Activated B cell treated with CpG ODN at 0.5 μM for 24 hours (primary cell): Measurements from ENCODE around the gene NABP2. TPM values are rescaled to one million over a fixed set of nuclear protein-coding genes. Genes with fewer than 3 reads are reported as not detected.
"Not testable (repeated sequence)": the region's sequence is repeated elsewhere in the genome, so short reads cannot be mapped to it uniquely, and the experiment has no call there.

ENCODE experiments used
- ATAC-seq: fragments of 200-7000 bp; cut with Tn5 transposase; one replicate; pipeline ENCODE4 v1.10.0; 2021; ENCODE audit warnings: low read depth, mild to moderate bottlenecking, moderate library complexity
- CTCF ChIA-PET: fragments of 350-600 bp; sonication (Branson Sonifier 250); formaldehyde crosslinking; loops from one replicate; lab custom pipeline; 2021; ENCODE audit warnings: antibody characterized with exemption; lab: Charles Lee
- POLR2A ChIA-PET: fragments of 350-600 bp; sonication (Branson Sonifier 250); formaldehyde crosslinking; loops from one replicate; lab custom pipeline; 2021; ENCODE audit warnings: antibody characterized with exemption; lab: Charles Lee
- DNase-seq: peaks from one replicate; pipeline ENCODE4 v3.0.0; 2022
- H3K27ac Mint-ChIP-seq: one replicate; pipeline ENCODE4 v1.8.0; 2020; ENCODE audit warnings: mixed read lengths
- H3K27me3 Mint-ChIP-seq: one replicate; pipeline ENCODE4 v1.8.0; 2021; ENCODE audit warnings: mixed read lengths
- H3K36me3 Mint-ChIP-seq: one replicate; pipeline ENCODE4 v1.8.0; 2021; ENCODE audit warnings: low read depth, mixed read lengths
- H3K4me1 Mint-ChIP-seq: one replicate; pipeline ENCODE4 v1.8.0; 2021; ENCODE audit warnings: mixed read lengths
- H3K4me3 Mint-ChIP-seq: one replicate; pipeline ENCODE4 v1.8.0; 2020; ENCODE audit warnings: mild to moderate bottlenecking, mixed read lengths
- H3K9me3 Mint-ChIP-seq: one replicate; pipeline ENCODE4 v1.8.0; 2020; ENCODE audit warnings: mixed read lengths
- intact Hi-C: fragments of 100-400 bp; cut with micrococcal nuclease; formaldehyde crosslinking; loops from one replicate; pipeline ENCODE4 v1.15.1; 2024
- total RNA-seq: library from RNA; stranded (reverse); gene quantifications from 2 replicates; pipeline ENCODE4 v1.2.3, GENCODE V29; 2022
- TF ChIP-seq, protein P1 (sequence below): fragments of 200-600 bp; IDR thresholded peaks from one replicate; pipeline ENCODE4 v1.8.0; 2022; ENCODE audit warnings: antibody characterized with exemption, mild to moderate bottlenecking

The NABP2 gene
- total RNA-seq, 1 donor from 2014 or later, result 27.7 TPM

DNA sequence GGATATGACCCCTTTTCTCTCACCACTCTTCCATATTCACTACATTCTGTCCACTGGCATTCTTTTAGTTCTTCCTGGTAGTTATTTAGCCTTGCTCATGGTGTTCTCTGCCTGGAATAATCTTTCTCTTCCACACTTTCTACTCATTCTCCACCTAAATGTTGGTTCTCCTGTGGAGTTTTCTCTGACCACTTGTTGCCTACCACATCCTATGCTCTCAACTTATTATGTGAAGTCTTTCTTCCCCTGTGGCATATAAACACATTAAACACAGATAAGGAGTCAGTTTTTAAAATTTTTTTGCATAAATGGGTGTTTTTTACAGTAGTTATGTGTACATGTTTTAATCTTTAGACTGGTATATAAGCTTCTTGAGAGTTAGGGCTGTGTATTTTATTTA lies 31.6 kb upstream of the NABP2 start:
- Mint-ChIP-seq H3K27me3 (no peaks in the 10 kb centered on the region), H3K27ac (peak overlapping the region; percentile 43), H3K4me1 (peaks cover 33% of the 10 kb centered on the region), H3K9me3 (no peaks in the 10 kb centered on the region), H3K4me3 (no peak overlapping the region), H3K36me3 (peaks cover 11% of the 10 kb centered on the region)
- intact Hi-C loops, result no loop called here
- ChIA-PET POLR2A (interaction anchor here (0.6 to 5.7 kb wide), 4 partner anchors 29 to 137 kb away, joined by 4 to 83 read pairs (median 8); partner anchors contain the start of genes ANKRD52 and RNF41), CTCF (interaction anchor here (1.1 to 6.4 kb wide), 11 partner anchors 14 to 311 kb away, joined by 3 to 40 read pairs (median 7); partner anchors contain the start of genes ANKRD52, COQ10A and RNF41)
- TF ChIP-seq, protein P1, sequence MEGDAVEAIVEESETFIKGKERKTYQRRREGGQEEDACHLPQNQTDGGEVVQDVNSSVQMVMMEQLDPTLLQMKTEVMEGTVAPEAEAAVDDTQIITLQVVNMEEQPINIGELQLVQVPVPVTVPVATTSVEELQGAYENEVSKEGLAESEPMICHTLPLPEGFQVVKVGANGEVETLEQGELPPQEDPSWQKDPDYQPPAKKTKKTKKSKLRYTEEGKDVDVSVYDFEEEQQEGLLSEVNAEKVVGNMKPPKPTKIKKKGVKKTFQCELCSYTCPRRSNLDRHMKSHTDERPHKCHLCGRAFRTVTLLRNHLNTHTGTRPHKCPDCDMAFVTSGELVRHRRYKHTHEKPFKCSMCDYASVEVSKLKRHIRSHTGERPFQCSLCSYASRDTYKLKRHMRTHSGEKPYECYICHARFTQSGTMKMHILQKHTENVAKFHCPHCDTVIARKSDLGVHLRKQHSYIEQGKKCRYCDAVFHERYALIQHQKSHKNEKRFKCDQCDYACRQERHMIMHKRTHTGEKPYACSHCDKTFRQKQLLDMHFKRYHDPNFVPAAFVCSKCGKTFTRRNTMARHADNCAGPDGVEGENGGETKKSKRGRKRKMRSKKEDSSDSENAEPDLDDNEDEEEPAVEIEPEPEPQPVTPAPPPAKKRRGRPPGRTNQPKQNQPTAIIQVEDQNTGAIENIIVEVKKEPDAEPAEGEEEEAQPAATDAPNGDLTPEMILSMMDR, result no peak
- DNase-seq, result no peak
- ATAC-seq, result no peak

DNA sequence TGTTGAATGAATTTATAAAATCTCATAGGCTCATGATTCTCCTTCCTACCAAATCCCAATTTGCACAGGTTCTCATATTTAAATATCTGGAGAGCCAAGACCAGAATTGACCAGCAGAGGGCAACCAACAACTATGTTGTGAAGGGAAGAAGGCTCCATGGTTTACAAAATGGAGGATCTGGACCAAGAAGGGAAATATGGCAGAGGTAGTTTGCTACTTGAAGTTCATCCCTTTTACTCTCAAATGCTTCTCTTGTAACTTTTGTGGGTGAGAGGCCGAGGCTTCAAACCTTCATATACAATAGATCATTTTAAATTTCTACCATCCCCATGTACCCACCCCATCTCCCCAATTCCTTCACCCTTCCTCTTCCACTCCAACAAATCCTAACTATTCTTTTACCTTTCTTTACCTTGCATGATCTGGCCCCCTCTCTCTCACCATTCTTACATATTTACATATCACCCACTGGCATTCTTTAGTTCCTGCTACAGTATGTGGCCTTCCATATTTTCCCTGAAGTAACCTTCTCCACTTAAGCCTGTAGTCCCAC lies 31.0 kb upstream of the NABP2 start:
- DNase-seq (no peak), ATAC-seq (no peak)
- ChIA-PET POLR2A (interaction anchor here (0.7 kb wide), 1 partner anchor 63 kb away, joined by 4 read pairs; no protein-coding TSS in a partner anchor), CTCF (interaction anchor here (1.1 to 6.4 kb wide), 10 partner anchors 14 to 311 kb away, joined by 3 to 40 read pairs (median 6); partner anchors contain the start of genes ANKRD52, COQ10A and RNF41)
- Mint-ChIP-seq H3K27ac (peak overlapping the region; percentile 43), H3K4me1 (peaks cover 28% of the 10 kb centered on the region), H3K9me3 (no peaks in the 10 kb centered on the region), H3K36me3 (peaks cover 11% of the 10 kb centered on the region), H3K4me3 (no peak overlapping the region), H3K27me3 (no peaks in the 10 kb centered on the region)
- TF ChIP-seq, protein P1, result peak; percentile 68
- intact Hi-C loops, result loop anchor here (1.0 kb wide), 8 partner anchors 12 to 380 kb away; partner anchors contain the start of genes ANKRD52, NABP2 and SPRYD4

DNA sequence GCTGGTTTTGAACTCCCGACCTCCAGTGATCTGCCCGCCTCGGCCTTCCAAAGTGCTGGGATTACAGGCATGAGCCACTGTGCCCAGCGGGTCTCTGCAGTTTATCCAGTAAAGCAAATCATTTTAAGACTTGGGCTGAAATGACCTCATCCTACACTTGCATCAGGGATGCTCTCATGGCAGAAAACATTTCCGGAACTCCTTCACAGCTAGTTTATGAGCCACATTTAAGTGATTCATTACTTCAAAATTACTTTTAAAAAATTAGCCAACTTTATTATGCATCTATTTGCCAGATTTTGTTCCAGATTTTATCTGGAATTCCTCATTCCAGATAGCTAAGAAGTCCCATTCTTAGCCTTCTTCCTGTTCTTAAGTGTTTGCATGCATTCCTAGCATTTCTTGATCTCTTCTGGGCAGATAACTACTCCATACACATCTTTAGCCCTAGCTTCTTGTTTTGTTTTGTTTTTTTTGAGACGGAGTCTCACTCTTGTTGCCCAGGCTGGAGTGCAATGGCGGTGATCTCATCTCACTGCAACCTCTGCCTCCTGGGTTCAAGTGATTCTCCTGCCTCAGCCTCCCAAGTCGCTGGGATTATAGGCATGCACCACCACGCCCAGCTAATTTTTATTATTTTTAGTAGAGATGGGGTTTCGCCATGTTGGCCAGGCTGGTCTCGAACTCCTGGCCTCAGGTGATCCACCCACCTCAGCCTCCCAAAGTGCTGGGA lies 27.2 kb upstream of the NABP2 start:
- H3K36me3 Mint-ChIP-seq, H3K27ac Mint-ChIP-seq, H3K4me3 Mint-ChIP-seq, H3K27me3 Mint-ChIP-seq, H3K4me1 Mint-ChIP-seq, H3K9me3 Mint-ChIP-seq, ATAC-seq, intact Hi-C loops, DNase-seq: not testable (repeated sequence)
- POLR2A ChIA-PET, result interaction anchor here (0.6 to 1.5 kb wide), 3 partner anchors 24 to 172 kb away, joined by 4 to 6 read pairs (median 5); partner anchors contain the start of gene RNF41
- CTCF ChIA-PET, result interaction anchor here (1.3 kb wide), 1 partner anchor 7 kb away, joined by 4 read pairs; the partner anchor contains the start of gene SMARCC2

DNA sequence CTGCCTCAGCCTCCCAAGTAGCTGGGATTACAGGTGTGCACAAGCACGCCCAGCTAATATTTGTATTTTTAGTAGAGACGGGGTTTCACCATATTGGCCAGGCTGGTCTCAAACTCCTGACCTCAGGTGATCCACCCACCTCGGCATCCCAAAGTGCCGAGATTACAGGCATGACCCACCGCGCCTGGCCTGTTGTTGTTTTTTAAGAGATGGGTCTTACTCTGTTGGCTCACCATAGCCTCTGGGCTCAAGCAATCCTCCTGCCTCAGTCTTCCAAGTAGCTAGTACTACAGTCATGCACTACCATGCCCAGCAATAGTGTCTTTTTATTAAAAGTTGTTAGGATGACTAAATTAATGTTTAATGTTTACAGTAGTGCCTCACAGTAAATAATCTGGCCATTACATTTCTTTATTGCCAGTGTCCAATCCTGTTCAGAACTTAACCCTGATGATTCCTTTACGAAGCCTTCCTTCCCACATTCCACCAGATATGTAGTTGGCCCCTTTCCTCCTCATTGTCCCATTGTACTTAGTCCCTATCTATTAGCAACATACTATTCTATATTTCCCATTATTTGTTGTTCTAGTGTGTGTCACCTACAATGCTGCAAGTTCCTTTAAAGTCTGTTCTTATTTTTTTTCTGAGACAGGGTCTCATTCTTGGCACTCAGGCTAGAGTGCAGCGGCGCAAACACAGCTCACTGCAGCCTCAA lies 26.1 kb upstream of the NABP2 start:
- TF ChIP-seq, protein P1, result no peak
- POLR2A ChIA-PET, result no interaction called here
- Mint-ChIP-seq H3K4me1 (peaks cover 10% of the 10 kb centered on the region), H3K27me3 (no peaks in the 10 kb centered on the region), H3K36me3 (no peaks in the 10 kb centered on the region), H3K27ac (no peak overlapping the region), H3K9me3 (no peaks in the 10 kb centered on the region), H3K4me3 (no peak overlapping the region)
- CTCF ChIA-PET, result interaction anchor here (1.0 to 1.3 kb wide), 2 partner anchors 8 to 9 kb away, joined by 3 to 4 read pairs; partner anchors contain the start of gene SMARCC2
- intact Hi-C loops, result no loop called here
- DNase-seq (no peak), ATAC-seq (no peak)

DNA sequence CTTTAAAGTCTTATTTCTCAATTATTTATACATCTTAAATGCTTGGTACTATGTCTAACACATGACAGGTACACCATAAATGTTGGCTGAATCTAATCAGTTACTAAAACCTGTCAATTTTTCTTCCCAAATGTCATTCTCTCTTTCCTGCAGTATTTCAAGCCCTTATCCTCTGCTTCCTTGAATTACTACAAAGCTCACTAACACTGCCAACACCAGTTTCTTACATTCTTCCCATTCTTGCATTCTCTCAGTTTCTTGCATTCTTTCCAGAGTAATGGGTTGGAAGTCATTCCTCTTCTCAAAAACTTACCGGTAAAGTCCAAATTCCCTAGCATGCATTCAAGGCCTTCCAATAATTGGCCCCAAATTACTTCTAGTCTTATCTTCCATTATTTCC lies 25.3 kb upstream of the NABP2 start:
- Mint-ChIP-seq H3K9me3 (no peaks in the 10 kb centered on the region), H3K27ac (peak overlapping the region; percentile 5), H3K4me3 (no peak overlapping the region), H3K36me3 (no peaks in the 10 kb centered on the region), H3K4me1 (peaks cover 6% of the 10 kb centered on the region), H3K27me3 (no peaks in the 10 kb centered on the region)
- ATAC-seq (no peak), DNase-seq (no peak)
- ChIA-PET POLR2A (interaction anchor here (1.3 kb wide), 1 partner anchor 9 kb away, joined by 3 read pairs; no protein-coding TSS in a partner anchor), CTCF (interaction anchor here (1.0 kb wide), 1 partner anchor 9 kb away, joined by 3 read pairs; the partner anchor contains the start of gene SMARCC2)
- TF ChIP-seq, protein P1, result no peak
- intact Hi-C loops, result no loop called here
